ENCODE results near the gene TTC9C. TPM values are rescaled to one million over a fixed set of nuclear protein-coding genes. Genes with fewer than 3 reads are reported as not detected.

TTC9C gene
- total and polyA plus RNA-seq, 2 of the 13 experiments (the other 11 are each of a cell fraction or from before 2014, with no cell fraction given), result 28.0 to 36.4 TPM

GRCh38 chr11:62753736-62754603, 25.7 kb downstream of the TTC9C start, which contains the start of gene ZBTB3:
Gene ZBTB3, minus strand, starts transcription at chr11:62754160. Its CDS starts 496 bp downstream, at chr11:62753664.
- no TSS peak for BruUV-seq (replicated peaks)
- H3K36me3 ChIP-seq (replicated peaks in 1 of 2; ENCODE audit: control insufficient read depth in 1 of 2, insufficient read depth in 2 of 2, low read length in 2 of 2), result peaks cover 6 to 8% of the 10 kb centered on the region in 2 experiments; a peak in 3 of 5 replicates
- H3K4me1 ChIP-seq (ENCODE audit: insufficient read depth, low read length), result peaks cover 35% of the 10 kb centered on the region
- ATAC-seq (peak; percentile 96), FAIRE-seq (peak; percentile 100), DNase-seq (ENCODE audit: low spot score) (peak; percentile 99)
- ChIA-PET POLR2A (interaction anchor here (0.5 to 4.4 kb wide), 44 partner anchors 9 to 248 kb away, joined by 3 to 129 read pairs (median 6); partner anchors contain the start of genes AHNAK, B3GAT3, C11orf98 and CSKMT), CTCF (ENCODE audit: low intra/inter-chr PET ratio, low total read pairs) (no interaction called here)
- peak within 1 kb of the TSS; percentile 55 to 86 (median 81) for H3K4me3 ChIP-seq (replicated peaks in 1 of 3; ENCODE audit: insufficient read depth in 1 of 3, low read depth in 2 of 3, low read length in 3 of 3)
- peak within 1 kb of the TSS; percentile 82 for H3K4me2 ChIP-seq (ENCODE audit: low read depth, low read length)
- intact Hi-C loops (cut with micrococcal nuclease; ENCODE audit: unreplicated experiment) (no loop called here), in situ Hi-C loops (cut with HindIII; ENCODE audit: extremely low pct_ligation_motif_present, low pct_unique_long_range_greater_than_20kb) (no loop called here)
- H4K20me1 ChIP-seq (ENCODE audit: insufficient read depth, low read length), result no peaks in the 10 kb centered on the region
- H3K9ac ChIP-seq (ENCODE audit: insufficient read depth, low read depth, low read length), result peak within 1 kb of the TSS; percentile 79
- no peaks in the 10 kb centered on the region for H3K27me3 ChIP-seq (ENCODE audit: control insufficient read depth in 1 of 2, insufficient read depth in 2 of 2, low read length in 2 of 2)
- H3K79me2 ChIP-seq (ENCODE audit: insufficient read depth, low read length), result no peaks in the 10 kb centered on the region
- H3K27ac ChIP-seq (ENCODE audit: extremely low read length, insufficient read depth, low read length), result peak within 1 kb of the TSS; percentile 75
- H3K9me3 ChIP-seq (ENCODE audit: low read length), result no peaks in the 10 kb centered on the region
- H2AFZ ChIP-seq (ENCODE audit: low read length), result peak within 1 kb of the TSS; percentile 67
- WGBS (ENCODE audit: low lambda C conversion rate), result under 1% methylated on average over 40 of the region's 47 CpGs
- TF ChIP-seq RBFOX2 (IDR thresholded peaks at IDR 0.05; ENCODE audit: low read depth, low read length) (peak; percentile 67), ZNF280B (CRISPR knock-in tag; IDR thresholded peaks at IDR 0.05; ENCODE audit: borderline replicate concordance) (0 out of 2 replicates have a peak, but pooled peaks have one; percentile 18), NFKB2 (CRISPR knock-in tag; IDR thresholded peaks at IDR 0.05; ENCODE audit: borderline replicate concordance) (peak; percentile 53; the same call in 1 of the 2 replicates), ZNF382 (CRISPR knock-in tag; IDR thresholded peaks at IDR 0.05; ENCODE audit: borderline replicate concordance) (no peak), ZNF83 (CRISPR knock-in tag; IDR thresholded peaks at IDR 0.05; ENCODE audit: borderline replicate concordance) (no peak), CHD2 (IDR thresholded peaks at IDR 0.05; ENCODE audit: low read depth, low read length) (peak; percentile 66; the same call in 1 of the 2 replicates), ZFP41 (CRISPR knock-in tag; IDR thresholded peaks at IDR 0.05; ENCODE audit: borderline replicate concordance) (no peak), GABPB1 (CRISPR knock-in tag; IDR thresholded peaks at IDR 0.05) (peak; percentile 91), NFYB (CRISPR knock-in tag; IDR thresholded peaks at IDR 0.05) (peak; percentile 98), TEAD3 (CRISPR knock-in tag; optimal IDR thresholded peaks at IDR 0.05; ENCODE audit: borderline replicate concordance) (peak; percentile 13), ELF4 (CRISPR knock-in tag; IDR thresholded peaks at IDR 0.05; ENCODE audit: borderline replicate concordance) (peak; percentile 82; the same call in 1 of the 2 replicates), ZNF292 (CRISPR knock-in tag; IDR thresholded peaks at IDR 0.05; ENCODE audit: borderline replicate concordance, low read depth) (peak; percentile 45; the same call in 1 of the 2 replicates), NFYC (CRISPR knock-in tag; IDR thresholded peaks at IDR 0.05) (peak; percentile 98), RCOR2 (CRISPR knock-in tag; IDR thresholded peaks at IDR 0.05) (0 out of 2 replicates have a peak, but pooled peaks have one; percentile 42), ZBTB2 (CRISPR knock-in tag; IDR thresholded peaks at IDR 0.05; ENCODE audit: low read depth) (0 out of 2 replicates have a peak, but pooled peaks have one; percentile 26), MXI1 (IDR thresholded peaks at IDR 0.05; ENCODE audit: borderline replicate concordance, low read depth, low read length) (peak; percentile 53; the same call in 1 of the 3 replicates), ZNF781 (CRISPR knock-in tag; IDR thresholded peaks at IDR 0.05; ENCODE audit: borderline replicate concordance, not compliant biosample characterization) (peak; percentile 46)
- TF ChIP-seq, protein P1, sequence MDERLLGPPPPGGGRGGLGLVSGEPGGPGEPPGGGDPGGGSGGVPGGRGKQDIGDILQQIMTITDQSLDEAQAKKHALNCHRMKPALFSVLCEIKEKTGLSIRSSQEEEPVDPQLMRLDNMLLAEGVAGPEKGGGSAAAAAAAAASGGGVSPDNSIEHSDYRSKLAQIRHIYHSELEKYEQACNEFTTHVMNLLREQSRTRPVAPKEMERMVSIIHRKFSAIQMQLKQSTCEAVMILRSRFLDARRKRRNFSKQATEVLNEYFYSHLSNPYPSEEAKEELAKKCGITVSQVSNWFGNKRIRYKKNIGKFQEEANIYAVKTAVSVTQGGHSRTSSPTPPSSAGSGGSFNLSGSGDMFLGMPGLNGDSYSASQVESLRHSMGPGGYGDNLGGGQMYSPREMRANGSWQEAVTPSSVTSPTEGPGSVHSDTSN (CRISPR knock-in tag; IDR thresholded peaks at IDR 0.05), result peak; percentile 88
- TF ChIP-seq, protein P2, sequence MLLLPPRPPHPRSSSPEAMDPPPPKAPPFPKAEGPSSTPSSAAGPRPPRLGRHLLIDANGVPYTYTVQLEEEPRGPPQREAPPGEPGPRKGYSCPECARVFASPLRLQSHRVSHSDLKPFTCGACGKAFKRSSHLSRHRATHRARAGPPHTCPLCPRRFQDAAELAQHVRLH (CRISPR knock-in tag; IDR thresholded peaks at IDR 0.05; ENCODE audit: borderline replicate concordance, low read depth), result peak; percentile 50; the same call in 1 of the 2 replicates
